OCI-LY7 (cell line): Measurements from ENCODE around the gene HES2. TPM values are rescaled to one million over a fixed set of nuclear protein-coding genes. Genes with fewer than 3 reads are reported as not detected.
A peak's percentile ranks its signal among the peaks of the same experiment; 100 is the strongest.

Experiments
- BruUV-seq: library from RNA; stranded (reverse); fragments of 400-500 nt; replicated peaks from 2 replicates; lab custom pipeline; 2021; lab: Mats Ljungman, UMichigan
- CTCF ChIA-PET: fragments of 300-600 bp; sonication (Branson Sonifier 250); formaldehyde crosslinking; loops from one replicate; lab custom pipeline; 2022; ENCODE audit warnings: antibody characterized with exemption; ENCODE audit not compliant: unreplicated experiment; lab: Charles Lee
- POLR2A ChIA-PET: fragments of 300-600 bp; sonication (Branson Sonifier 250); formaldehyde crosslinking; loops from one replicate; lab custom pipeline; 2022; ENCODE audit warnings: antibody characterized with exemption; lab: Charles Lee
- DNase-seq: peaks from one replicate; pipeline ENCODE4 v3.0.0-alpha.2; 2015; ENCODE audit warnings: low spot score
- H2AFZ ChIP-seq: fragments of 200-600 bp; sonication (generic), shearing (Covaris generic); 2 replicates; pipeline ENCODE4 v1.6.1; 2014; ENCODE audit warnings: mild to moderate bottlenecking, antibody characterized with exemption, low read length, moderate library complexity
- H3K27ac ChIP-seq: fragments of 200-600 bp; sonication (generic); 2 replicates; pipeline ENCODE4 v1.5.1; 2014; ENCODE audit warnings: mixed run types, low read depth, mild to moderate bottlenecking, moderate library complexity, low read length, inconsistent platforms; ENCODE audit not compliant: poor library complexity, severe bottlenecking
- H3K36me3 ChIP-seq: fragments of 200-600 bp; sonication (generic); 2 replicates; pipeline ENCODE4 v1.6.1; 2014; ENCODE audit warnings: mild to moderate bottlenecking, antibody characterized with exemption, low read length, moderate library complexity, mixed read lengths; ENCODE audit not compliant: insufficient read depth
- H3K4me1 ChIP-seq: fragments of 200-600 bp; sonication (generic); 2 replicates; pipeline ENCODE4 v1.5.1; 2014; ENCODE audit warnings: mild to moderate bottlenecking, low read length; ENCODE audit not compliant: insufficient read depth, poor library complexity, severe bottlenecking
- H3K4me2 ChIP-seq: fragments of 200-600 bp; sonication (generic); 2 replicates; pipeline ENCODE4 v1.6.1; 2014; ENCODE audit warnings: mild to moderate bottlenecking, low read length
- H3K4me3 ChIP-seq: fragments of 200-600 bp; sonication (generic); 2 replicates; pipeline ENCODE4 v1.5.1; 2014; ENCODE audit warnings: mild to moderate bottlenecking, low read depth, low read length; ENCODE audit not compliant: poor library complexity, severe bottlenecking
- H3K79me2 ChIP-seq: fragments of 200-600 bp; sonication (generic); 2 replicates; pipeline ENCODE4 v1.6.1; 2016; ENCODE audit warnings: low read depth, mild to moderate bottlenecking, low read length, moderate library complexity, mixed read lengths; ENCODE audit not compliant: insufficient read depth
- H3K9me2 ChIP-seq: fragments of 200-600 bp; sonication (generic); 2 replicates; pipeline ENCODE4 v1.6.1; 2016; ENCODE audit warnings: mild to moderate bottlenecking, low read length, mixed read lengths; ENCODE audit not compliant: insufficient read depth
- H3K9me3 ChIP-seq: fragments of 200-600 bp; sonication (generic); 2 replicates; pipeline ENCODE4 v1.6.1; 2014; ENCODE audit warnings: mild to moderate bottlenecking, mixed run types, low read length, mixed read lengths
- H4K20me1 ChIP-seq: fragments of 200-600 bp; sonication (generic); 2 replicates; pipeline ENCODE4 v1.6.1; 2014; ENCODE audit warnings: mild to moderate bottlenecking, antibody characterized with exemption, low read length, moderate library complexity, mixed read lengths; ENCODE audit not compliant: insufficient read depth
- CTCF ChIP-seq: fragments of 200-600 bp; sonication (generic); conservative IDR thresholded peaks from 2 replicates; pipeline ENCODE4 v1.5.1; 2014; ENCODE audit warnings: mild to moderate bottlenecking, antibody characterized with exemption, low read length, moderate library complexity, mixed read lengths
- EZH2phosphoT487 ChIP-seq: fragments of 200-600 bp; sonication (generic); IDR thresholded peaks from 2 replicates; pipeline ENCODE4 v1.6.1; 2018; ENCODE audit warnings: low read depth, borderline replicate concordance, mild to moderate bottlenecking, mixed run types, antibody characterized with exemption, low read length, moderate library complexity, mixed read lengths
- intact Hi-C: fragments of 100-400 bp; cut with micrococcal nuclease; formaldehyde crosslinking; loops from one replicate; pipeline ENCODE4 v1.10.0; 2022; ENCODE audit not compliant: unreplicated experiment
- total RNA-seq, 2 experiments: library from RNA; depleted of rRNA in 1 of 2; stranded (reverse); fragments of >200 nt in 1 of 2; shearing (Covaris generic) in 1 of 2; gene quantifications; 2 replicates each; pipeline ENCODE4 v1.2.3, GENCODE V29; 2014 to 2022

Gene HES2
- total RNA-seq, 2 experiments from 2014 or later = not detected

GRCh38 chr1:6414443-6414844, 5.3 kb downstream of the HES2 start:
- BruUV-seq = no TSS peak

GRCh38 chr1:6412896-6413295, 6.8 kb downstream of the HES2 start:
- Histone ChIP-seq H3K4me3 (no peak overlapping the region), H3K27ac (no peak overlapping the region), H3K79me2 (no peaks in the 10 kb centered on the region), H3K36me3 (no peaks in the 10 kb centered on the region), H3K9me3 (no peaks in the 10 kb centered on the region), H3K4me2 (no peak overlapping the region), H4K20me1 (no peaks in the 10 kb centered on the region), H2AFZ (no peak overlapping the region), H3K9me2 (no peaks in the 10 kb centered on the region), H3K4me1 (no peaks in the 10 kb centered on the region)
- TF ChIP-seq EZH2phosphoT487 (no peak), CTCF (no peak)
- BruUV-seq = no TSS peak
- ChIA-PET CTCF (no interaction called here), POLR2A (interaction anchor here (0.7 kb wide), 2 partner anchors 40 to 165 kb away, joined by 3 to 4 read pairs; no protein-coding TSS in a partner anchor)
- intact Hi-C loops = no loop called here
- DNase-seq = no peak

More at GRCh38 chr1:6414443-6414844, 5.3 kb downstream of the HES2 start:
- DNase-seq = peak; percentile 43
- intact Hi-C loops = no loop called here
- Histone ChIP-seq H3K9me3 (no peaks in the 10 kb centered on the region), H3K4me3 (no peak overlapping the region), H3K79me2 (no peaks in the 10 kb centered on the region), H3K4me1 (no peaks in the 10 kb centered on the region), H3K36me3 (no peaks in the 10 kb centered on the region), H4K20me1 (no peaks in the 10 kb centered on the region), H2AFZ (no peak overlapping the region), H3K4me2 (no peak overlapping the region), H3K27ac (no peak overlapping the region), H3K9me2 (no peaks in the 10 kb centered on the region)
- CTCF ChIA-PET = no interaction called here
- POLR2A ChIA-PET = interaction anchor here (0.7 kb wide), 1 partner anchor 35 kb away, joined by 3 read pairs; no protein-coding TSS in a partner anchor
- no peak for TF ChIP-seq EZH2phosphoT487
- TF ChIP-seq CTCF = peak; percentile 77

GRCh38 chr1:6410248-6410893, 9.3 kb downstream of the HES2 start:
- Histone ChIP-seq H3K27ac (no peak overlapping the region), H3K9me2 (no peaks in the 10 kb centered on the region), H3K4me3 (no peak overlapping the region), H3K36me3 (no peaks in the 10 kb centered on the region), H2AFZ (no peak overlapping the region), H3K79me2 (no peaks in the 10 kb centered on the region), H4K20me1 (no peaks in the 10 kb centered on the region), H3K9me3 (no peaks in the 10 kb centered on the region), H3K4me1 (no peaks in the 10 kb centered on the region), H3K4me2 (no peak overlapping the region)
- TF ChIP-seq EZH2phosphoT487 (no peak), CTCF (no peak)
- no TSS peak for BruUV-seq
- CTCF ChIA-PET = no interaction called here
- POLR2A ChIA-PET = no interaction called here
- intact Hi-C loops = no loop called here
- DNase-seq = no peak
